ENCODE data around the gene DPYSL4. TPM values are rescaled to one million over a fixed set of nuclear protein-coding genes. Genes with fewer than 3 reads are reported as not detected.

The DPYSL4 gene
- total RNA-seq, 1 donor from 2014 or later: 0.99 TPM

- no peak for DNase-seq
Observed at GRCh38 chr10:132228616-132229015, 41.9 kb downstream of the DPYSL4 start.

- DNase-seq: no peak
Observed at GRCh38 chr10:132229096-132229495, 42.3 kb downstream of the DPYSL4 start.

GRCh38 chr10:132229834-132230556, 43.2 kb downstream of the DPYSL4 start:
- no peak for DNase-seq

GRCh38 chr10:132230557-132231210, 43.9 kb downstream of the DPYSL4 start:
- no peak for DNase-seq

GRCh38 chr10:132231656-132232022, 44.9 kb downstream of the DPYSL4 start:
- no peak for DNase-seq

GRCh38 chr10:132232023-132232951, 45.5 kb downstream of the DPYSL4 start:
- no peak for DNase-seq

GRCh38 chr10:132232981-132233380, 46.2 kb downstream of the DPYSL4 start:
- DNase-seq: no peak

GRCh38 chr10:132233501-132234085, 46.8 kb downstream of the DPYSL4 start:
- no peak for DNase-seq

- DNase-seq: no peak
Observed at GRCh38 chr10:132234860-132235259, 48.1 kb downstream of the DPYSL4 start.

- no peak for DNase-seq
Observed at GRCh38 chr10:132236161-132236560, 49.4 kb downstream of the DPYSL4 start.

- DNase-seq: no peak
Observed at GRCh38 chr10:132236881-132237280, 50.1 kb downstream of the DPYSL4 start.

- no peak for DNase-seq
Observed at GRCh38 chr10:132237396-132237795, 50.6 kb downstream of the DPYSL4 start.

GRCh38 chr10:132237871-132238270, 51.1 kb downstream of the DPYSL4 start:
- DNase-seq: no peak

- DNase-seq: no peak
Observed at GRCh38 chr10:132238371-132239125, 51.8 kb downstream of the DPYSL4 start.

- DNase-seq: no peak
Observed at GRCh38 chr10:132239126-132240031, 52.6 kb downstream of the DPYSL4 start.

- DNase-seq: no peak
Observed at GRCh38 chr10:132240156-132240555, 53.4 kb downstream of the DPYSL4 start.

- no peak for DNase-seq
Observed at GRCh38 chr10:132240581-132240980, 53.8 kb downstream of the DPYSL4 start.

- DNase-seq: no peak
Observed at GRCh38 chr10:132241086-132241485, 54.3 kb downstream of the DPYSL4 start.

GRCh38 chr10:132241496-132241895, 54.7 kb downstream of the DPYSL4 start:
- no peak for DNase-seq

- DNase-seq: no peak
Observed at GRCh38 chr10:132242103-132242840, 55.5 kb downstream of the DPYSL4 start.

Data from skin of body (tissue), 2 donors.